Breast epithelium (tissue), 4 donors: ENCODE data around the gene CLCN2. TPM values are rescaled to one million over a fixed set of nuclear protein-coding genes. Genes with fewer than 3 reads are reported as not detected.

ENCODE experiments used
- DNase-seq, 2 donors: peaks; one replicate each; pipeline ENCODE4 v3.0.0-alpha.2; 2019; ENCODE audit warnings: low spot score in 2 of 2
- H3K27ac ChIP-seq, 2 donors: fragments of 200-600 bp; sonication (generic) in 1 of 2; one replicate each; pipeline ENCODE4 v1.5.1; 2016 to 2019; ENCODE audit warnings: mild to moderate bottlenecking in 1 of 2
- H3K27me3 ChIP-seq, 2 donors: fragments of 200-600 bp; sonication (generic) in 1 of 2; one replicate each; pipeline versions ENCODE4 v1.5.1 to v1.6.0; 2017 to 2019; ENCODE audit warnings: control low read depth in 1 of 2, mild to moderate bottlenecking in 1 of 2
- H3K36me3 ChIP-seq: fragments of 200-600 bp; one replicate; pipeline ENCODE4 v1.5.1; 2019
- H3K4me1 ChIP-seq, 2 donors: fragments of 200-600 bp; sonication (generic); one replicate each; pipeline ENCODE4 v1.5.1; 2016 to 2019; ENCODE audit warnings: control low read depth in 1 of 2
- H3K4me3 ChIP-seq, 3 donors: fragments of 200-600 bp; sonication (generic); 1 replicate in 2 of 3; 2 replicates in 1 of 3; pipeline ENCODE4 v1.5.1; 2016 to 2019; ENCODE audit warnings: mild to moderate bottlenecking in 3 of 3, moderate library complexity in 2 of 3
- H3K9me3 ChIP-seq, 2 donors: fragments of 200-600 bp; sonication (generic) in 1 of 2; one replicate each; pipeline ENCODE4 v1.5.1; 2016 to 2019; ENCODE audit warnings: control low read depth in 1 of 2
- POLR2A ChIP-seq: fragments of 450-650 bp; IDR thresholded peaks from one replicate; pipeline ENCODE4 v1.6.1; 2016; ENCODE audit warnings: antibody characterized with exemption, mild to moderate bottlenecking, moderate library complexity
- POLR2AphosphoS5 ChIP-seq, 3 donors: sonication (generic); formaldehyde crosslinking; IDR thresholded peaks; one replicate each; pipeline ENCODE4 v1.6.1; 2017; ENCODE audit warnings: antibody characterized with exemption in 3 of 3
- intact Hi-C: fragments of 100-400 bp; cut with DNase I; formaldehyde crosslinking; loops from one replicate; pipeline ENCODE4 v1.15.1; 2023; ENCODE audit warnings: low total_unique reads
- total RNA-seq, 3 donors: library from RNA; depleted of rRNA; stranded (reverse); fragments of >200 nt; gene quantifications; one replicate each; pipeline ENCODE4 v1.1.0, GENCODE V29; 2016
- TF ChIP-seq, protein P1 (sequence below), 3 donors: fragments of 450-650 bp; IDR thresholded peaks; one replicate each; pipeline ENCODE4 v1.5.1; 2016 to 2017; ENCODE audit warnings: antibody characterized with exemption in 3 of 3, mild to moderate bottlenecking in 3 of 3, moderate library complexity in 3 of 3

The CLCN2 gene
- total RNA-seq, 3 donors from 2014 or later: 2.1 to 4.2 (median 2.6) TPM

- peak within 1 kb of the TSS; percentile 72 to 89 for H3K27ac ChIP-seq
- H3K36me3 ChIP-seq: no peaks in the 10 kb centered on the region
- TF ChIP-seq POLR2A (no peak), POLR2AphosphoS5 (IDR thresholded peaks at IDR 0.05) (no peak)
- TF ChIP-seq, protein P1, sequence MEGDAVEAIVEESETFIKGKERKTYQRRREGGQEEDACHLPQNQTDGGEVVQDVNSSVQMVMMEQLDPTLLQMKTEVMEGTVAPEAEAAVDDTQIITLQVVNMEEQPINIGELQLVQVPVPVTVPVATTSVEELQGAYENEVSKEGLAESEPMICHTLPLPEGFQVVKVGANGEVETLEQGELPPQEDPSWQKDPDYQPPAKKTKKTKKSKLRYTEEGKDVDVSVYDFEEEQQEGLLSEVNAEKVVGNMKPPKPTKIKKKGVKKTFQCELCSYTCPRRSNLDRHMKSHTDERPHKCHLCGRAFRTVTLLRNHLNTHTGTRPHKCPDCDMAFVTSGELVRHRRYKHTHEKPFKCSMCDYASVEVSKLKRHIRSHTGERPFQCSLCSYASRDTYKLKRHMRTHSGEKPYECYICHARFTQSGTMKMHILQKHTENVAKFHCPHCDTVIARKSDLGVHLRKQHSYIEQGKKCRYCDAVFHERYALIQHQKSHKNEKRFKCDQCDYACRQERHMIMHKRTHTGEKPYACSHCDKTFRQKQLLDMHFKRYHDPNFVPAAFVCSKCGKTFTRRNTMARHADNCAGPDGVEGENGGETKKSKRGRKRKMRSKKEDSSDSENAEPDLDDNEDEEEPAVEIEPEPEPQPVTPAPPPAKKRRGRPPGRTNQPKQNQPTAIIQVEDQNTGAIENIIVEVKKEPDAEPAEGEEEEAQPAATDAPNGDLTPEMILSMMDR (IDR thresholded peaks at IDR 0.05): no peak
- DNase-seq: no peak
- intact Hi-C loops: loop anchor here (10.0 kb wide), 1 partner anchor 1253 kb away; no protein-coding TSS in a partner anchor
- no peaks in the 10 kb centered on the region for H3K4me1 ChIP-seq
- H3K4me3 ChIP-seq: peak within 1 kb of the TSS in 2 of 3 donors; percentile 57 to 81
- no peaks in the 10 kb centered on the region for H3K27me3 ChIP-seq
- no peaks in the 10 kb centered on the region for H3K9me3 ChIP-seq
Measured at GRCh38 chr3:184377882-184378445, 16.6 kb upstream of the CLCN2 start, which contains the start of gene THPO. TSS of gene THPO (minus strand) at chr3:184378207. CDS start at chr3:184376259, 1,948 bp downstream.

DNA sequence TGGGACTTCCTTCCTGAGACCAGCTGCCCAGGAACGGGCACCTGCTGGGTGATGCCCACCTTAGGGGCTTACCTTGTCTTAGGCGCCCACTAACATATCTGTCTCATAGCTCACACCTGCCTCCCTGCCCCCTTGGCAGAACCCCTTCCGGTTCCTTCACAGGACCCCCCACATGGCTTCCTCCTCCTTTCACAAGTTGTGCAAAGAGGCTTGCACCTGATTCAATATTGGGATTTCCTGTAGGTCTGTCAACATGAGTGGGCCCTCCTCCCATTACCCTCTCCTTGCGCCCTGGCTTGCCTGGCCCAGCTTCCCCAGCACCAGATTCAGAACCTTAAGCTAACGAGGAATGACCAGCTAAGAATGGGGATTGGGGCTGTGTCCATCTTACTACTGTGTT, 16.0 kb upstream of the CLCN2 start:
- no peak for DNase-seq
- H3K4me1 ChIP-seq: no peaks in the 10 kb centered on the region
- no peaks in the 10 kb centered on the region for H3K36me3 ChIP-seq
- H3K27me3 ChIP-seq: no peaks in the 10 kb centered on the region
- H3K9me3 ChIP-seq: no peaks in the 10 kb centered on the region
- intact Hi-C loops: loop anchor here (10.0 kb wide), 1 partner anchor 1253 kb away; no protein-coding TSS in a partner anchor
- H3K4me3 ChIP-seq: no peak overlapping the region
- TF ChIP-seq POLR2A (no peak), POLR2AphosphoS5 (IDR thresholded peaks at IDR 0.05) (no peak)
- TF ChIP-seq, protein P1 (IDR thresholded peaks at IDR 0.05): no peak
- peak overlapping the region in 1 of 2 donors; percentile 89 for H3K27ac ChIP-seq

- Histone ChIP-seq H3K9me3 (no peaks in the 10 kb centered on the region), H3K4me1 (no peaks in the 10 kb centered on the region), H3K36me3 (no peaks in the 10 kb centered on the region), H3K27me3 (no peaks in the 10 kb centered on the region), H3K27ac (no peak overlapping the region), H3K4me3 (no peak overlapping the region)
- TF ChIP-seq POLR2A (no peak), POLR2AphosphoS5 (IDR thresholded peaks at IDR 0.05) (no peak)
- TF ChIP-seq, protein P1 (IDR thresholded peaks at IDR 0.05): no peak
- no peak for DNase-seq
- intact Hi-C loops: loop anchor here (10.0 kb wide), 1 partner anchor 1251 kb away; no protein-coding TSS in a partner anchor
Measured at GRCh38 chr3:184375747-184376461, 14.5 kb upstream of the CLCN2 start.

GRCh38 chr3:184373422-184373821, 12.0 kb upstream of the CLCN2 start:
- intact Hi-C loops: loop anchor here (10.0 kb wide), 1 partner anchor 1249 kb away; no protein-coding TSS in a partner anchor
- no peaks in the 10 kb centered on the region for H3K9me3 ChIP-seq
- H3K27me3 ChIP-seq: no peaks in the 10 kb centered on the region
- H3K27ac ChIP-seq: no peak overlapping the region
- TF ChIP-seq POLR2A (no peak), POLR2AphosphoS5 (IDR thresholded peaks at IDR 0.05) (no peak)
- TF ChIP-seq, protein P1 (IDR thresholded peaks at IDR 0.05): no peak
- H3K36me3 ChIP-seq: no peaks in the 10 kb centered on the region
- no peak overlapping the region for H3K4me3 ChIP-seq
- no peaks in the 10 kb centered on the region for H3K4me1 ChIP-seq
- DNase-seq: no peak

DNA sequence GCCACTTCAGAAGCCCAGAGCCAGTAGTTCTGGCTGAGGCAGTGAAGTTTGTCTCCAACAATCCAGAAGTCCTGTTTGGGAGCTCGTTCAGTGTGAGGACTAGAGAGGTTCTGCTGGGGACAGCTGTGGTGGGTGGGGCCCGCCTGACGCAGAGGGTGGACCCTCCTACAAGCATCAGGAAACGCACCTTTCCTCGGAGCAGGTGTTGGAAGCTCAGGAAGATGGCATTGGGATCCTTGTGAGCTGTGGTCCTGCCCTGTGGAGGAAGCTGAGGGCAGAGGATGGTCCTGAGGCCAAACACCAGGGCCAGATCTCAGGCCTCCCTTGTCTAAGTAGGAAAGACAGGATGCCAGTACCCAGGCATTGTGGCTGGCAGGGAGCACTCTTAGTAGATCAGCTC, 11.5 kb upstream of the CLCN2 start:
- Histone ChIP-seq H3K36me3 (no peaks in the 10 kb centered on the region), H3K9me3 (no peaks in the 10 kb centered on the region), H3K27ac (no peak overlapping the region), H3K4me1 (no peaks in the 10 kb centered on the region), H3K27me3 (no peaks in the 10 kb centered on the region), H3K4me3 (no peak overlapping the region)
- intact Hi-C loops: loop anchor here (10.0 kb wide), 1 partner anchor 1248 kb away; no protein-coding TSS in a partner anchor
- TF ChIP-seq POLR2A: no peak
- no peak for TF ChIP-seq POLR2AphosphoS5 (IDR thresholded peaks at IDR 0.05)
- TF ChIP-seq, protein P1 (IDR thresholded peaks at IDR 0.05): no peak
- DNase-seq: no peak
